Umbilical cord (tissue), 2 donors: ENCODE measurements around the gene OR52A5. TPM values are rescaled to one million over a fixed set of nuclear protein-coding genes. Genes with fewer than 3 reads are reported as not detected.

Source experiments
- DNase-seq: peaks from one replicate; pipeline ENCODE4 v3.0.0-alpha.2; 2015; ENCODE audit warnings: low spot score
- total RNA-seq: library from RNA; depleted of rRNA; stranded (reverse); fragments of >200 nt; gene quantifications from one replicate; pipeline ENCODE4 v1.2.3, GENCODE V29; 2014; ENCODE audit warnings: low replicate concordance; ENCODE audit not compliant: insufficient read depth

Gene OR52A5
- total RNA-seq, 1 donor from 2014 or later = 3.4 TPM

DNA sequence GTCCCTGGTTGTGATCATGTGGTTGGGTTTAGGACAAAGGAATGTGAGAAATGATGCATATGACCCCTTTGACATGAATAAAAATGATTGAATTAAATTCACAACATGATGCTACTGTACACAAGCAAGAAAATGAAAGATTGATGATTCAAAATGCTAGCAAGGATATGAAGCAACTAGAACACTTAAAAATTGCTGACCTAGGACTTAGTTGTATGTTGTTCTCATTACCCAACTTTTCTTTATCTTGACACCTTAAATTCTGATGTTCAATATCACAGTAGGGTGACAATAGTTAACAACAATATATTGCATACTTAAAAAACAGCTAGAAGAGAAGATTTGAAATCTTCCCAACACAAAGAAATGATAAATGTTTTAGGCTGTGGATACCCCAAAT lies 20.6 kb downstream of the OR52A5 start:
- DNase-seq = no peak

GRCh38 chr11:5115339-5115738 lies 22.8 kb downstream of the OR52A5 start:
- DNase-seq = no peak

DNA sequence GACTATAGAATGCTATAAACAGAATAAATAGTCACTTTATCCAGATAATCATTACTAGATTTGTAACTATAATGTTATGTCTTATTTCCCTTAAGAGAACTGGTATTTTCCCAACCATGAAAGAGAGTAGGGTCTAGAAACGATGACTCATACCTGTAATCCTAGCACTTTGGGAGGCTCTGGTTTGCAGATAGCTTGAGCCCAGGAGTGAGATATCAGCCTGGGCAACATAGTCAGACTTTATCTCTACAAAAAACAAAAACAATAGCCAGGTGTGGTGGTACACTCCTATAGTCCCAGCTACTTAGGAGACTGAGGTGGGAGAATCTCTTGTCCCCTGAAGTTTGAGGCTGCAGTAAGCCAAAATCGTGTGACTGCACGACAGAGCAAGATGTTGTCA lies 30.9 kb downstream of the OR52A5 start:
- DNase-seq = peak; percentile 11

GRCh38 chr11:5103066-5103465 lies 35.1 kb downstream of the OR52A5 start:
- DNase-seq = no peak

DNA sequence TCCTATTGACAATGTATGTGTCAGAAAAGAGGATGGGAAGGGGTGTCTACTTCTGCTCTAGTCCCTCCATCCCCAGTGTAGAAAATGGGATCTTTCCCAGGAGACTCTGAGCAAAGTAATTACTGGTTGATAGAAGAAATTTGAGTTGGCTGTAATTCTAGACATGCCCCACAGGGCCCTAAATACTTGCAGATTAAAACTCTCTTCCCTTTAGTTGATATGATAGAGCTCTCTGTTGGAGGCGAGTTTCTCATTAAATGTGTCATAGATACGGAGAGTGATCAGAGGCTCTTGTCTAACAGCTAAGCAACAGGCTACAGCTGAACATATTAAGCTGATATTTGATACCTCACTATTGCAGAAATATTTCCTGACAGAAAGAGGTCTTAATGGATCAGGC lies 35.9 kb downstream of the OR52A5 start:
- DNase-seq = peak; percentile 7

GRCh38 chr11:5096011-5096410 lies 42.1 kb downstream of the OR52A5 start:
- no peak for DNase-seq

- DNase-seq = no peak
Measured at GRCh38 chr11:5092821-5093585, 45.2 kb downstream of the OR52A5 start.

DNA sequence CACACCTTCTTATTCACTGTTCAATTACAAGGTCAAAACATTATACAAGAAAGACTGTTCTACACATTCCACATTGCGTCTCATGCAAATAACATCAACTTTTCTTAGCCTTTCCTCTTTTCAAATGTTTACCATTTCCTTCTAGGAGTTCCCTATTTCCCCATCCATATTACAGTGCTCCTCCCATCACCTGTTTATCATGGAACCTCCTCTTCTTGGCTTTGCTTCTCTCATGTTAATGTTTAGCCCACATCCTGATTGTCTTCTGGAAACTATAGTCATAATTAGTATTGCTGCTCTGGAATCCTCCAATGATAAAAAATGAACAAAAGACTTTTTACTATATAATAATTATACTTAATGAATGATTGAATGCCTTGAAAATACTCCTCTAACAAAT lies 47.5 kb downstream of the OR52A5 start:
- DNase-seq = no peak

- DNase-seq = no peak
Measured at GRCh38 chr11:5088556-5088955, 49.6 kb downstream of the OR52A5 start.

- DNase-seq = no peak
Measured at GRCh38 chr11:5083602-5084001, 54.6 kb downstream of the OR52A5 start.

DNA sequence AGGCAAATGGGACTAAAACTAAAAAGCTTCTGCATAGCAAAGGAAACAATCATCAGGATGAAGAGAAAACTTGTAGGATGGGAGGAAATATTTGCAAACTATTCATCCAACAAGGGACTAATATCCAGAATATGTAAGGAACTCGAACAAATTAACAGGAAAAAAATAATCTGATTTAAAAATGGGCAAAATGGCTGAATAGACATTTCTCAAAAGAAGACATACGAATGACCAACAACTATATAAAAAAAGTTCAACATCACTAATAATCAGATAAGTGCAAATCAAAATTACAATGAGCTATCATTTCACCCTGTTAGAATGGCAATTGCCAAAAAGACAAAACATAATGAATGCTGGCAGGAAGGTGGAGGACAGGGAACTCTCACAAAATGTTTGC lies 56.8 kb downstream of the OR52A5 start:
- no peak for DNase-seq

Other genes starting within 250 kb of the OR52A5 start
- gene OR51A7, start 234.6 kb downstream of the OR52A5 start, total RNA-seq = 3.4 TPM
- gene OR51G2, start 219.0 kb downstream of the OR52A5 start, total RNA-seq = 3.4 TPM
- not detected for gene OR51G1, start 214.0 kb downstream of the OR52A5 start, total RNA-seq
- gene OR51A4, start 190.8 kb downstream of the OR52A5 start, total RNA-seq = 9.9 TPM
- 0.96 TPM for gene OR51A2, start 182.6 kb downstream of the OR52A5 start, total RNA-seq
- 5.5 TPM for gene OR51L1, start 143.5 kb downstream of the OR52A5 start, total RNA-seq
- 1.2 TPM for gene OR52J3, start 91.8 kb downstream of the OR52A5 start, total RNA-seq
- 0.96 TPM for gene OR52E2, start 78.7 kb downstream of the OR52A5 start, total RNA-seq
- gene OR52E1, start 68.8 kb downstream of the OR52A5 start, total RNA-seq = not detected
- gene OR52A1, start 16.4 kb upstream of the OR52A5 start, total RNA-seq = 2.6 TPM
- 15.9 TPM for gene OR51V1, start 62.3 kb upstream of the OR52A5 start, total RNA-seq
- gene HBB, start 88.7 kb upstream of the OR52A5 start, total RNA-seq = 3,180 TPM
- gene HBD, start 96.1 kb upstream of the OR52A5 start, total RNA-seq = not detected
- gene HBG1, start 111.5 kb upstream of the OR52A5 start, total RNA-seq = 278 TPM
- gene HBG2, start 116.4 kb upstream of the OR52A5 start, total RNA-seq = 9,844 TPM
- 40.9 TPM for gene HBE1, start 131.6 kb upstream of the OR52A5 start, total RNA-seq
- gene OR51B4, start 163.6 kb upstream of the OR52A5 start, total RNA-seq = 3.1 TPM
- 2.9 TPM for gene OR51B2, start 185.9 kb upstream of the OR52A5 start, total RNA-seq
- 17.1 TPM for gene OR51B5, start 205.2 kb upstream of the OR52A5 start, total RNA-seq
- gene OR51B6, start 213.2 kb upstream of the OR52A5 start, total RNA-seq = 3.6 TPM
- 3.9 TPM for gene OR51M1, start 245.5 kb upstream of the OR52A5 start, total RNA-seq